HepG2 (cell line): ENCODE results near the gene ALG5. TPM values are rescaled to one million over a fixed set of nuclear protein-coding genes. Genes with fewer than 3 reads are reported as not detected.

ENCODE experiments used
- ATF1 ChIP-seq: IDR thresholded peaks from 2 replicates; pipeline ENCODE4 v1.6.1; 2016; ENCODE audit warnings: mild to moderate bottlenecking, control low read depth
- BRD4 ChIP-seq: sonication (generic); formaldehyde crosslinking; IDR thresholded peaks from 2 replicates; pipeline ENCODE4 v1.4.0; 2020; ENCODE audit warnings: missing genetic modification reagents
- CREB1 ChIP-seq, 2 experiments: fragments of 450-650 bp in 1 of 2; IDR thresholded peaks; 2 replicates each; pipeline ENCODE4 v1.6.1; 2016 to 2017; ENCODE audit warnings: control low read depth in 1 of 2, mild to moderate bottlenecking in 1 of 2, missing compliant biosample characterization in 1 of 2, missing genetic modification characterization in 1 of 2
- HNRNPL ChIP-seq: fragments of 200-400 bp; formaldehyde crosslinking; IDR thresholded peaks from 2 replicates; pipeline ENCODE4 v1.6.1; 2017; ENCODE audit warnings: mild to moderate bottlenecking, low read depth, low read length
- HOXA7 ChIP-seq: sonication (generic); formaldehyde crosslinking; IDR thresholded peaks from 2 replicates; pipeline ENCODE4 v1.8.1; 2022; ENCODE audit warnings: mild to moderate bottlenecking, missing genetic modification reagents, moderate library complexity
- IRF2 ChIP-seq: IDR thresholded peaks from 2 replicates; pipeline ENCODE4 v1.6.1; 2018; ENCODE audit warnings: missing genetic modification reagents, missing compliant biosample characterization
- ISX ChIP-seq: sonication (generic); formaldehyde crosslinking; conservative IDR thresholded peaks from 2 replicates; pipeline ENCODE4 v1.5.0; 2020; ENCODE audit warnings: missing genetic modification reagents
- MAX ChIP-seq: IDR thresholded peaks from 2 replicates; pipeline ENCODE4 v1.6.1; 2012; ENCODE audit warnings: inconsistent platforms
- POGK ChIP-seq: sonication (generic); formaldehyde crosslinking; conservative IDR thresholded peaks from 2 replicates; pipeline ENCODE4 v1.8.0; 2022; ENCODE audit warnings: mild to moderate bottlenecking, moderate library complexity, missing genetic modification reagents
- RXRB ChIP-seq: IDR thresholded peaks from 2 replicates; pipeline ENCODE4 v1.6.1; 2016; ENCODE audit warnings: borderline replicate concordance, missing genetic modification reagents, missing compliant biosample characterization
- SP1 ChIP-seq, 2 experiments: fragments of 450-650 bp in 1 of 2; sonication (generic) in 1 of 2; formaldehyde crosslinking in 1 of 2; IDR thresholded peaks; 2 replicates each; pipeline versions ENCODE4 v1.4.0 to v1.6.1; 2016 to 2020; ENCODE audit warnings: missing genetic modification reagents in 1 of 2
- ZEB1 ChIP-seq: IDR thresholded peaks from 2 replicates; pipeline ENCODE4 v1.6.1; 2012; ENCODE audit warnings: mild to moderate bottlenecking, low read depth, inconsistent platforms; ENCODE audit not compliant: insufficient replicate concordance
- ZFP62 ChIP-seq: sonication (generic); formaldehyde crosslinking; IDR thresholded peaks from 2 replicates; pipeline ENCODE4 v1.4.0; 2020; ENCODE audit warnings: missing genetic modification reagents
- ZNF414 ChIP-seq: sonication (generic); formaldehyde crosslinking; IDR thresholded peaks from 2 replicates; pipeline ENCODE4 v1.5.0; 2020; ENCODE audit warnings: missing genetic modification reagents
- ZNF460 ChIP-seq: sonication (generic); formaldehyde crosslinking; IDR thresholded peaks from 2 replicates; pipeline ENCODE4 v1.5.1; 2020; ENCODE audit warnings: missing genetic modification reagents, mild to moderate bottlenecking, borderline replicate concordance
- ZNF747 ChIP-seq: sonication (generic); formaldehyde crosslinking; IDR thresholded peaks from 2 replicates; pipeline ENCODE4 v1.8.1; 2023; ENCODE audit warnings: missing genetic modification reagents, mild to moderate bottlenecking, borderline replicate concordance
- ZNF788 ChIP-seq: sonication (generic); formaldehyde crosslinking; IDR thresholded peaks from 2 replicates; pipeline ENCODE4 v1.5.0; 2020; ENCODE audit warnings: mild to moderate bottlenecking, missing genetic modification reagents, borderline replicate concordance
- polyA plus RNA-seq, 8 experiments: library from polyadenylated mRNA; depleted of rRNA in 3 of 8; stranded (reverse) in 7 of 8; unstranded in 1 of 8; fragments of >200 nt; fragmentation: Illumina TruSeq in 4 of 8; extraction: Trizol in 4 of 8; gene quantifications; 2 replicates each; pipeline versions ENCODE4 v1.2.1 to v1.2.3, GENCODE V29; 2011 to 2016; ENCODE audit warnings: low read depth in 4 of 8, missing spikeins in 1 of 8, mixed read lengths in 1 of 8; ENCODE audit not compliant: insufficient read depth in 1 of 8
- total RNA-seq, 5 experiments: library from RNA; depleted of rRNA; stranded (reverse); fragments of >200 nt; fragmentation: Illumina TruSeq; extraction: Trizol; gene quantifications; 2 replicates each; pipeline ENCODE4 v1.2.3, GENCODE V29; 2016; ENCODE audit warnings: low read depth in 1 of 5
- TF ChIP-seq, protein P1 (sequence below): sonication (generic); formaldehyde crosslinking; IDR thresholded peaks from 2 replicates; pipeline ENCODE4 v1.8.0; 2022; ENCODE audit warnings: missing genetic modification reagents, mild to moderate bottlenecking, inconsistent platforms, borderline replicate concordance
- TF ChIP-seq, protein P2 (sequence below), 2 experiments: sonication (generic) in 1 of 2; formaldehyde crosslinking in 1 of 2; IDR thresholded peaks; 2 replicates each; pipeline versions ENCODE4 v1.6.1 to v1.9.0; 2014 to 2022; ENCODE audit warnings: antibody characterized with exemption in 1 of 2, borderline replicate concordance in 1 of 2, inconsistent platforms in 1 of 2, low read depth in 1 of 2, missing genetic modification reagents in 1 of 2

The ALG5 gene
- total and polyA plus RNA-seq, 2 of the 13 experiments (the other 11 are each of a cell fraction or from before 2014, with no cell fraction given): 27.8 to 51.1 TPM

DNA sequence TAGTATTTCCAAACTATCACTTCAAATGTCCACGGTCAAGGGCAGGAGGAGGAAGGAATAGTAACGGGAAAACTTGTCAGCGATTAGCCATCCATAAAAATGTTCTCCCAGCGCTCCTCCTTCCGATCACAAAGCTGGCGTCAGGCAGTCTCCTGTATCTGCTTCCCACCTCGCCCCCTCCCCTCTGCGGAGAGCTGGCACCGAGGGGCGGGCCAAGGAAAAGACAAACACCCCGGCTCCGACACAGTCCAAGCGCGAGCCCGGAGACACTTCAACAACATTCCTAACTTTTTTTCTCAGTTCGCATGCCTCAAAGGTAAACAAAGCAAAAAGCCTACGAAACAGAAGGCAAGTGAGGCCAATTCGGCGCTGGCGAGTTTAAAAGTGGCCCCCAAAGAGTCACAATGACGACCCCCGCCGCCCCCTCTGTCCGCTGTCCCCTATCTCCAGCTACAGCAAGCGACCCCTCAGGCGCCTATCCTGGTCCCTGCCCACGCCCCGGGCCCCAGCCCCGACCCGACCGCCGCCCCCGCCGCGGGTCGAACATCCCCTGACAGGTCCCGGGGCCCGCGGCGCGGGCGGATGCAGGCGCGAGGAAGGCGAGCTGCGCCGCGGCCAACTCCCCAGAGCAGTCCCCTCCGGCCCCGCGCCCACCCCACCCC lies 79.8 kb downstream of the ALG5 start (continued):
- TF ChIP-seq BRD4 (CRISPR knock-in tag): no peak
- no peak for TF ChIP-seq HOXA7
- no peak for TF ChIP-seq ZNF414
- TF ChIP-seq ZNF460 (CRISPR knock-in tag): no peak
- 0 out of 2 replicates have a peak, but pooled peaks have one; percentile 12 for TF ChIP-seq RXRB
- no peak for TF ChIP-seq ATF1
- TF ChIP-seq ZNF788 (CRISPR knock-in tag): peak; percentile 40; the same call in 1 of the 2 replicates
- TF ChIP-seq CREB1 (IDR thresholded peaks at IDR 0.05): no peak
- TF ChIP-seq CREB1 (CRISPR knock-in tag; IDR thresholded peaks at IDR 0.05): no peak
- no peak for TF ChIP-seq SP1 (IDR thresholded peaks at IDR 0.05)
- no peak for TF ChIP-seq SP1 (CRISPR knock-in tag; IDR thresholded peaks at IDR 0.05)
- TF ChIP-seq IRF2 (CRISPR knock-in tag): no peak
- TF ChIP-seq POGK (CRISPR knock-in tag): no peak
- no peak for TF ChIP-seq ZNF747 (CRISPR knock-in tag)
- TF ChIP-seq, protein P1, sequence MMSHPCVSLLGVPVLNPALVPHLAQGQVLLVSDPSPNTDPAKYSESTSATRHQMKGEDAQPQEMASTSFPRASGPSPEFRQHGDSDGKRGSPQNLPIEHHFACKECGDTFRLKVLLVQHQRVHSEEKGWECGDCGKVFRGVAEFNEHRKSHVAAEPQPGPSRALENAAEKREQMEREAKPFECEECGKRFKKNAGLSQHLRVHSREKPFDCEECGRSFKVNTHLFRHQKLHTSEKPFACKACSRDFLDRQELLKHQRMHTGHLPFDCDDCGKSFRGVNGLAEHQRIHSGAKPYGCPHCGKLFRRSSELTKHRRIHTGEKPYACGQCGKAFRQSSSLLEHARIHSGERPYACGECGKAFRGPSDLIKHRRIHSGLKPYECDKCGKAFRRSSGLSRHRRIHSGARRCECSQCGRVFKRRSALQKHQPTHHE (CRISPR knock-in tag): no peak
- TF ChIP-seq, protein P2, sequence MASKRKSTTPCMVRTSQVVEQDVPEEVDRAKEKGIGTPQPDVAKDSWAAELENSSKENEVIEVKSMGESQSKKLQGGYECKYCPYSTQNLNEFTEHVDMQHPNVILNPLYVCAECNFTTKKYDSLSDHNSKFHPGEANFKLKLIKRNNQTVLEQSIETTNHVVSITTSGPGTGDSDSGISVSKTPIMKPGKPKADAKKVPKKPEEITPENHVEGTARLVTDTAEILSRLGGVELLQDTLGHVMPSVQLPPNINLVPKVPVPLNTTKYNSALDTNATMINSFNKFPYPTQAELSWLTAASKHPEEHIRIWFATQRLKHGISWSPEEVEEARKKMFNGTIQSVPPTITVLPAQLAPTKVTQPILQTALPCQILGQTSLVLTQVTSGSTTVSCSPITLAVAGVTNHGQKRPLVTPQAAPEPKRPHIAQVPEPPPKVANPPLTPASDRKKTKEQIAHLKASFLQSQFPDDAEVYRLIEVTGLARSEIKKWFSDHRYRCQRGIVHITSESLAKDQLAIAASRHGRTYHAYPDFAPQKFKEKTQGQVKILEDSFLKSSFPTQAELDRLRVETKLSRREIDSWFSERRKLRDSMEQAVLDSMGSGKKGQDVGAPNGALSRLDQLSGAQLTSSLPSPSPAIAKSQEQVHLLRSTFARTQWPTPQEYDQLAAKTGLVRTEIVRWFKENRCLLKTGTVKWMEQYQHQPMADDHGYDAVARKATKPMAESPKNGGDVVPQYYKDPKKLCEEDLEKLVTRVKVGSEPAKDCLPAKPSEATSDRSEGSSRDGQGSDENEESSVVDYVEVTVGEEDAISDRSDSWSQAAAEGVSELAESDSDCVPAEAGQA (IDR thresholded peaks at IDR 0.05; ENCODE audit: low read depth): no peak
- TF ChIP-seq, protein P2 (CRISPR knock-in tag; IDR thresholded peaks at IDR 0.05; ENCODE audit: borderline replicate concordance): no peak
- peak; percentile 28; the same call in 1 of the 2 replicates for TF ChIP-seq MAX
- TF ChIP-seq ZFP62 (CRISPR knock-in tag): no peak
- no peak for TF ChIP-seq ISX (CRISPR knock-in tag)
- no peak for TF ChIP-seq ZEB1
- no peak for TF ChIP-seq HNRNPL
